Muscle layer of duodenum (tissue), 2 donors: ENCODE data around the gene ZFP36L1.

Experiments
- H3K27ac ChIP-seq: one replicate; pipeline ENCODE4 v1.7.0; 2013; ENCODE audit warnings: mild to moderate bottlenecking, low read length
- H3K27me3 ChIP-seq: one replicate; pipeline ENCODE4 v1.7.0; 2013; ENCODE audit warnings: low read depth, mild to moderate bottlenecking, control low read depth, low read length
- H3K36me3 ChIP-seq, 2 donors: one replicate each; pipeline ENCODE4 v1.7.0; 2013; ENCODE audit warnings: low read length in 2 of 2, control low read depth in 1 of 2, mild to moderate bottlenecking in 1 of 2; ENCODE audit not compliant: insufficient read depth in 2 of 2, control insufficient read depth in 1 of 2
- H3K4me1 ChIP-seq, 2 donors: one replicate each; pipeline ENCODE4 v1.7.0; 2013; ENCODE audit warnings: low read length in 2 of 2, mild to moderate bottlenecking in 2 of 2, control low read depth in 1 of 2, moderate library complexity in 1 of 2; ENCODE audit not compliant: insufficient read depth in 2 of 2, control insufficient read depth in 1 of 2
- H3K4me3 ChIP-seq, 2 donors: one replicate each; pipeline ENCODE4 v1.7.0; 2013; ENCODE audit warnings: low read length in 2 of 2, low read depth in 1 of 2, mild to moderate bottlenecking in 1 of 2
- H3K9me3 ChIP-seq, 2 donors: one replicate each; pipeline ENCODE4 v1.7.0; 2013; ENCODE audit warnings: low read length in 2 of 2, control low read depth in 1 of 2, mild to moderate bottlenecking in 1 of 2; ENCODE audit not compliant: control insufficient read depth in 1 of 2
- donor health status: healthy.

ZFP36L1 gene

GRCh38 chr14:68792979-68793733, at the start of gene ZFP36L1:
Gene ZFP36L1, minus strand, starts transcription at chr14:68793067. Its CDS starts 129 bp downstream, at chr14:68792938.
- H3K9me3 ChIP-seq: no peaks in the 10 kb centered on the region
- H3K36me3 ChIP-seq: peaks cover 22 to 46% of the 10 kb centered on the region in 2 donors
- peaks cover 0 to 4% of the 10 kb centered on the region in 2 donors for H3K4me1 ChIP-seq
- H3K4me3 ChIP-seq: peak within 1 kb of the TSS; percentile 99 to 100
- peak within 1 kb of the TSS; percentile 100 for H3K27ac ChIP-seq
- H3K27me3 ChIP-seq: no peaks in the 10 kb centered on the region

DNA sequence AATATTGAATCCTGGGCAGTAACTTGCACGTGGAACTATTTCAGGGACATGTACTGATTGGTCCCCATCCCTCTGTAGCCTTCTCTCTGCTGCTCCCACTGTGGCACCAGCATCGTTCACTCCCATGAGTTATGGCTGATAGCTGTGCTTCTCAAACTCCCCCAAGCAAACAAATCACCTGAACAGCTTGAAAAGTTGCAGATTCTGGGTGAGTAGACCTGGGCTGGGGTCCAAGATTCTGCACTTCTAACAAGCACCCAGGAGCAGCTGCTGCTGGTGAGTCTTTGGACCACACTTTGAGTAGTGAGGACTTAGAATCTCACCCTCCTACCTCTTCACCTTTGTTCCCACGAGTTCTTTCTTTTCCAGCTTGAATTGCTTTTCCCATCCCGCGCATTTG, 49.4 kb upstream of the ZFP36L1 start:
- no peaks in the 10 kb centered on the region for H3K36me3 ChIP-seq
- no peaks in the 10 kb centered on the region for H3K27me3 ChIP-seq
- H3K9me3 ChIP-seq: peaks cover 0 to 5% of the 10 kb centered on the region in 2 donors
- H3K4me3 ChIP-seq: no peak overlapping the region
- peaks cover 0 to 30% of the 10 kb centered on the region in 2 donors for H3K4me1 ChIP-seq
- no peak overlapping the region for H3K27ac ChIP-seq

- H3K27me3 ChIP-seq: no peaks in the 10 kb centered on the region
- H3K4me3 ChIP-seq: no peak overlapping the region
- H3K36me3 ChIP-seq: no peaks in the 10 kb centered on the region
- H3K9me3 ChIP-seq: peaks cover under 1 to 9% of the 10 kb centered on the region in 2 donors
- H3K4me1 ChIP-seq: peaks cover 0 to 30% of the 10 kb centered on the region in 2 donors
- no peak overlapping the region for H3K27ac ChIP-seq
Measured at GRCh38 chr14:68841016-68841809, 48.3 kb upstream of the ZFP36L1 start.

GRCh38 chr14:68840454-68840853, 47.6 kb upstream of the ZFP36L1 start:
- H3K4me1 ChIP-seq: peaks cover 0 to 30% of the 10 kb centered on the region in 2 donors
- H3K4me3 ChIP-seq: no peak overlapping the region
- no peak overlapping the region for H3K27ac ChIP-seq
- H3K27me3 ChIP-seq: no peaks in the 10 kb centered on the region
- peaks cover 5 to 12% of the 10 kb centered on the region in 2 donors for H3K9me3 ChIP-seq
- H3K36me3 ChIP-seq: no peaks in the 10 kb centered on the region

DNA sequence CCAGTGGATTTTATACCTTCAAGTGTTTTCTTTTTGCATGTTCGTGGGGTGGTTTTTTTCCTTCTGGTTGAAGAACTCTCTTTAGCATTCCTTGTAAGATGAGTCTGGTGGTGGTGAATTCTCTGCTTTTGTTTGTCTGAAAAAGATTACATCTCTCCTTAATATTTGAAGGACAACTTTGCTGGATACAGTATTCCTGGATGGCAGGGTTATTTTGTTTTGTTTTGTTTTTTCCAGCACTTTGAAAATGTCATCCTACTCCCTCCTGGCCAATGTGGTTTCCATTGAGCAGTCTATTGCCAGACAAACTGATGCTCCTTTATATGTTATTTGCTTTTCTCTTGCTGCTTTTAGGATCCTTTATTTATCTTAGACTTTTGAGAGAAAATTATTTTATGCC, 43.2 kb upstream of the ZFP36L1 start:
- no peak overlapping the region for H3K4me3 ChIP-seq
- no peak overlapping the region for H3K27ac ChIP-seq
- peaks cover 5 to 12% of the 10 kb centered on the region in 2 donors for H3K9me3 ChIP-seq
- no peaks in the 10 kb centered on the region for H3K27me3 ChIP-seq
- H3K4me1 ChIP-seq: peaks cover 0 to 2% of the 10 kb centered on the region in 2 donors
- no peaks in the 10 kb centered on the region for H3K36me3 ChIP-seq

- H3K27me3 ChIP-seq: no peaks in the 10 kb centered on the region
- H3K9me3 ChIP-seq: peaks cover 5 to 12% of the 10 kb centered on the region in 2 donors
- no peaks in the 10 kb centered on the region for H3K36me3 ChIP-seq
- no peak overlapping the region for H3K27ac ChIP-seq
- H3K4me3 ChIP-seq: no peak overlapping the region
- H3K4me1 ChIP-seq: no peaks in the 10 kb centered on the region
Measured at GRCh38 chr14:68834816-68835215, 41.9 kb upstream of the ZFP36L1 start.

DNA sequence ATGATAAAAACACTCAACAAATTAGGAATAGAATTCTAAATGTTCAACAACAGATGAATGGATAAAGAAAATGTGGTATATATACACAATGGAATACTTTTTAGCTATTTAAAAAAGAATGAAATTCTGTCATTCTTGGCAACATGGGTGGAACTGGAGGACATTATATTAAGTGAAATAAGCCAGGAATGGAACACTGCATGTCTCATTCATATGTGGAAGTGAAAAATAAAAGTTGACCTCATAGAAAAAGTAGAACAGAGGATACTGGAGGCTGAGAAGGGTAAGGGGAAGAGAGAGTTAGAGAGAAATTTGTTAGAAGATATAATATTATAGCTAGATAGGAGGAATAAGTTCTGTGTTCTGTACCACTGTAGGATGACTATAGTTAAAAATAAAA, 35.8 kb upstream of the ZFP36L1 start:
- no peak overlapping the region for H3K4me3 ChIP-seq
- H3K27me3 ChIP-seq: no peaks in the 10 kb centered on the region
- no peak overlapping the region for H3K27ac ChIP-seq
- H3K4me1 ChIP-seq: peaks cover 5 to 7% of the 10 kb centered on the region in 2 donors
- H3K36me3 ChIP-seq: no peaks in the 10 kb centered on the region
- no peaks in the 10 kb centered on the region for H3K9me3 ChIP-seq

DNA sequence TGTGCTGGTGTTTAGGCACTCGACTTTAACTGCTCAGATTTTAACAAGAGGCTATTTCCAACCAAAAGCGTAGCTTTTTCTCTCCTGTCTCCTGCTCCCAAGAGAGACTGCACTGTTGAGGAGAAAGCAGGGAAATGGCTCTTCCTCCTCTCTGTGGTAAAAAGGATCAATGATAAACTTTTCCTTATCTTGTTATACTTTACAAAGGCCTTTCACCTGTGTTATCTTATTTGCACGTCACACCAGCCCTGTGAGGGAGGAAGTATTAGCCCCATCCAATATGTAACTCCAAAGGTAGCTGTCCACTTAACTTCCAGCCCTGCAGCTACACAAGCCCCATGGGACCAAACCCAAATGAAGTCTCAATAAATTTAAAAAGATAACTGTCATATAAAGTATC, 32.9 kb upstream of the ZFP36L1 start:
- Histone ChIP-seq H3K4me1 (peaks cover 5 to 7% of the 10 kb centered on the region in 2 donors), H3K9me3 (no peaks in the 10 kb centered on the region), H3K4me3 (no peak overlapping the region), H3K36me3 (no peaks in the 10 kb centered on the region), H3K27me3 (no peaks in the 10 kb centered on the region), H3K27ac (no peak overlapping the region)

DNA sequence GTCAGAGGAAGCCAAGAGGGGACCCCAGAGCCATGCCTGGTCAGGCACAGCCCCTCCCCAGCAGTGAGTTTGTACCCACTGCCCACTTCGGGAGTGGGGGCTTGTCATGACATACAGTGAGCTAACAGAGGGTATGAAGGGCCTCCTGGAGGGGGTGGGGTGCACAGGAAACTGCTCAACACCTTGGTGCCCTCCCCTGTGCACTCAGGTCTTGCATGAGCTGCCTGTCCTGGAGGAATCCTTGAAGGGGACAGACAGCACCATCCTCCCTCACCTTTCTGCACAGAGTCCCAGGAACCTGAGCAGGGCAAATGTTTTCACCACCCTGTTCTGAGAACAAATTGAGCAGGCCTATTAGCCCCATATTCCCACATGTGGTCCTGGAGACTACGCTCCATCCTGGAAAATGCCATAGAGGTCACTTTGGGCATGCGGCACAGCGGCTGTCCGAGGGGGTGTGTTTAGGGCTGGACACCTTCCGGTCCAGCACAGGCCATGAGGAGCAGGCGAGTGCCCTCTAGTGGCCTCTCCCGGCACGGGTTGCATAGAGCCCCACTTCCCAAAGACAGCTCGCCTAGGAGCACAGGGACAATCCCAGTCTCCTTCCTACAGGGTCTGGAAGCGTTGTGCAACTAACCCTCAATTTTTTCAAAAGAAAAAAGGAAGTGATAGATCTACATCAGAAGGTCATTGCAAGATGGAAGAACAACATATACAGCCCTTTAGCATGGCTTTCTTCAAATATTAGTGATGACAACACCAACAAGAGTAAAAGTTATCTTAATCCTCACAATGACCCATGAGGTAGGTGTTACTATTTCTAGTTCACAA, 31.9 kb upstream of the ZFP36L1 start:
- Histone ChIP-seq H3K9me3 (no peaks in the 10 kb centered on the region), H3K36me3 (no peaks in the 10 kb centered on the region), H3K27me3 (no peaks in the 10 kb centered on the region), H3K4me1 (peaks cover 5 to 7% of the 10 kb centered on the region in 2 donors), H3K27ac (no peak overlapping the region), H3K4me3 (peak overlapping the region in 1 of 2 donors; percentile 30)

DNA sequence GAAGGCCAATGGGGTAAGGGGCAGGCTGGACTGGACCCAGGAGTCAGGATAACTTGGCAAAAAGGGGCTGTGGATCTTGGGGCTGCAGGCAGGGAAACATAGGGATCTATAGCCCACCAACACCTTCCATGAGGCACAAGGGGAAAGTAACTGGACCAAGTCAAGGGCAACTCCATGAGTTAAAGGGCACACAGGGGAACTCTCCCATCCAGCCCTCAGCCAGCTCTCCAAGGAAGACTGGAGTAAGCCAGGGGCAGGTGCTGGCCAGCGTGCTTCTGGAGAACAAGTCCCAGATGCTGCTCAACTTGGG, 31.3 kb upstream of the ZFP36L1 start:
- Histone ChIP-seq H3K4me3 (peak overlapping the region in 1 of 2 donors; percentile 30), H3K36me3 (no peaks in the 10 kb centered on the region), H3K9me3 (no peaks in the 10 kb centered on the region), H3K4me1 (peaks cover 5 to 7% of the 10 kb centered on the region in 2 donors), H3K27me3 (no peaks in the 10 kb centered on the region), H3K27ac (no peak overlapping the region)
